Stimulated activated CD8-positive, alpha-beta memory T cell treated with anti-CD3 and anti-CD28 coated beads, Interleukin-4, amount 100 ng/mL, for 48 hours (primary cell): ENCODE data around the gene SRPRB.

Experiments
- DNase-seq: peaks from one replicate; pipeline ENCODE4 v3.0.0-alpha.2; 2020

SRPRB gene

GRCh38 chr3:133849346-133849745 is 43.7 kb downstream of the SRPRB start:
- no peak for DNase-seq

GRCh38 chr3:133850034-133850433 is 44.4 kb downstream of the SRPRB start:
- no peak for DNase-seq

GRCh38 chr3:133851266-133851906 is 45.8 kb downstream of the SRPRB start:
- DNase-seq: peak; percentile 46

GRCh38 chr3:133851931-133852330 is 46.3 kb downstream of the SRPRB start:
- DNase-seq: peak; percentile 25

GRCh38 chr3:133853063-133853924 is 47.7 kb downstream of the SRPRB start:
- no peak for DNase-seq

GRCh38 chr3:133853925-133854227 is 48.3 kb downstream of the SRPRB start:
- no peak for DNase-seq

- DNase-seq: no peak
Observed at GRCh38 chr3:133854264-133855001, 48.8 kb downstream of the SRPRB start.

GRCh38 chr3:133855002-133855370 is 49.4 kb downstream of the SRPRB start:
- DNase-seq: no peak

GRCh38 chr3:133855772-133856171 is 50.2 kb downstream of the SRPRB start:
- no peak for DNase-seq

GRCh38 chr3:133856316-133856715 is 50.7 kb downstream of the SRPRB start:
- DNase-seq: no peak

GRCh38 chr3:133857767-133858166 is 52.2 kb downstream of the SRPRB start:
- no peak for DNase-seq

GRCh38 chr3:133859381-133860234 is 54.0 kb downstream of the SRPRB start:
- no peak for DNase-seq

- no peak for DNase-seq
Observed at GRCh38 chr3:133860519-133860918, 54.9 kb downstream of the SRPRB start.

GRCh38 chr3:133862161-133862560 is 56.5 kb downstream of the SRPRB start:
- DNase-seq: no peak

GRCh38 chr3:133863911-133864310 is 58.3 kb downstream of the SRPRB start:
- DNase-seq: no peak

GRCh38 chr3:133864616-133865015 is 59.0 kb downstream of the SRPRB start:
- no peak for DNase-seq

GRCh38 chr3:133865136-133865855 is 59.7 kb downstream of the SRPRB start:
- DNase-seq: no peak

GRCh38 chr3:133866141-133866540 is 60.5 kb downstream of the SRPRB start:
- DNase-seq: no peak

GRCh38 chr3:133868186-133868585 is 62.6 kb downstream of the SRPRB start:
- DNase-seq: no peak

GRCh38 chr3:133868758-133869475 is 63.3 kb downstream of the SRPRB start:
- no peak for DNase-seq

GRCh38 chr3:133869586-133869985 is 64.0 kb downstream of the SRPRB start:
- DNase-seq: no peak

GRCh38 chr3:133870822-133871221 is 65.2 kb downstream of the SRPRB start:
- DNase-seq: no peak
